Tibial nerve (tissue), 4 donors: ENCODE data around the gene TFDP2. TPM values are rescaled to one million over a fixed set of nuclear protein-coding genes. Genes with fewer than 3 reads are reported as not detected.

Experiments
- DNase-seq, 2 donors: peaks; one replicate each; pipeline ENCODE4 v3.0.0-alpha.2; 2019; ENCODE audit warnings: low spot score in 2 of 2
- H3K27ac ChIP-seq, 4 donors: fragments of 200-600 bp; sonication (generic) in 3 of 4; one replicate each; pipeline ENCODE4 v1.5.1; 2017 to 2019; ENCODE audit warnings: mild to moderate bottlenecking in 1 of 4
- H3K27me3 ChIP-seq, 2 donors: fragments of 200-600 bp; sonication (generic) in 1 of 2; one replicate each; pipeline versions ENCODE4 v1.5.1 to v1.6.0; 2017 to 2019
- H3K36me3 ChIP-seq, 3 donors: fragments of 200-600 bp; sonication (generic); one replicate each; pipeline ENCODE4 v1.5.1; 2018 to 2019
- H3K4me1 ChIP-seq, 4 donors: fragments of 200-600 bp; sonication (generic) in 3 of 4; one replicate each; pipeline ENCODE4 v1.5.1; 2017 to 2019
- H3K4me3 ChIP-seq, 4 donors: fragments of 200-600 bp; sonication (generic) in 3 of 4; one replicate each; pipeline ENCODE4 v1.5.1; 2017 to 2019; ENCODE audit warnings: mild to moderate bottlenecking in 1 of 4, moderate library complexity in 1 of 4
- H3K9me3 ChIP-seq, 4 donors: fragments of 200-600 bp; sonication (generic) in 3 of 4; one replicate each; pipeline ENCODE4 v1.5.1; 2017 to 2019
- CTCF ChIP-seq, 5 experiments: fragments of 200-600 bp in 3 of 5; fragments of 450-650 bp in 2 of 5; sonication (generic) in 3 of 5; IDR thresholded peaks; one replicate each; pipeline ENCODE4 v1.5.1; 2016 to 2019; ENCODE audit warnings: antibody characterized with exemption in 5 of 5, mild to moderate bottlenecking in 3 of 5, moderate library complexity in 2 of 5
- EP300 ChIP-seq, 2 donors: sonication (generic); formaldehyde crosslinking; IDR thresholded peaks; one replicate each; pipeline ENCODE4 v1.6.1; 2017; ENCODE audit warnings: antibody characterized with exemption in 2 of 2, mild to moderate bottlenecking in 1 of 2
- POLR2A ChIP-seq, 2 donors: fragments of 450-650 bp; IDR thresholded peaks; one replicate each; pipeline ENCODE4 v1.6.1; 2017; ENCODE audit warnings: antibody characterized with exemption in 2 of 2, mild to moderate bottlenecking in 2 of 2, moderate library complexity in 2 of 2
- WGBS, 2 donors: methylation state at CpG; one replicate each; pipeline ENCODE4 v1.1.5; 2018; 5-methylcytosine and 5-hydroxymethylcytosine counted together
- total RNA-seq, 4 donors: library from RNA; depleted of rRNA; stranded (reverse); fragments of >200 nt; gene quantifications; one replicate each; pipeline ENCODE4 v1.1.0, GENCODE V29; 2016

TFDP2 gene
- total RNA-seq, 4 donors from 2014 or later, result 30.0 to 95.7 (median 70.6) TPM

GRCh38 chr3:141972399-141972798 lies 176.9 kb downstream of the TFDP2 start:
- 91 to 94% methylated on average over 2 of the region's 2 CpGs for WGBS, 2 donors
- Histone ChIP-seq H3K4me1 (no peaks in the 10 kb centered on the region), H3K9me3 (no peaks in the 10 kb centered on the region), H3K27ac (no peak overlapping the region), H3K27me3 (no peaks in the 10 kb centered on the region), H3K4me3 (no peak overlapping the region), H3K36me3 (peaks cover 0 to 43% (median 0%) of the 10 kb centered on the region in 3 donors)
- no peak for TF ChIP-seq POLR2A (IDR thresholded peaks at IDR 0.05)
- TF ChIP-seq CTCF (IDR thresholded peaks at IDR 0.05), result no peak
- TF ChIP-seq EP300 (IDR thresholded peaks at IDR 0.05), result no peak
- DNase-seq, result no peak

- TF ChIP-seq EP300 (IDR thresholded peaks at IDR 0.05) (no peak), CTCF (IDR thresholded peaks at IDR 0.05) (no peak), POLR2A (IDR thresholded peaks at IDR 0.05) (no peak)
- Histone ChIP-seq H3K27me3 (no peaks in the 10 kb centered on the region), H3K27ac (no peak overlapping the region), H3K4me1 (no peaks in the 10 kb centered on the region), H3K9me3 (no peaks in the 10 kb centered on the region), H3K36me3 (peaks cover 0 to 37% (median 0%) of the 10 kb centered on the region in 3 donors), H3K4me3 (no peak overlapping the region)
- 98 to 100% methylated on average over 1 of the region's 1 CpG for WGBS, 2 donors
- no peak for DNase-seq
These were observed 177.8 kb downstream of the TFDP2 start for GRCh38 chr3:141971571-141971970.

DNA sequence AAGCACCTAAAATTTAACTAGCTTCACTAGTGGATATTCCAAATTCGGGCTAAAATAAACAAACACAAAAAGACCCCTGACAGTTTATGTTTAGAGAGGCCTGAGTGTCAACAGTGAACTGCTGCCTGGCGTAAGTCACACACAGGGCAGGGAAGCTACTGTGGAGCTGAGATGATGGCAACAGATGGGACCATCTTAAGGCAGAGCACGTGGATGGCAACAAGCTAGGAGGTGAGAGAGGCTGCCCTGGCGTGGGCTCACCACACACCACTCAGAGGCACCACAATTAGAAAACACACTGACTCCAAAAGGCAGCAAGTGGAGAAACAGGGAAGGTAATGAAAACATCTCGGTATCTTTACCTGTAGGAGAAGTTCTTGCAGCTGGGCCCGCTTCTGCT lies 179.6 kb downstream of the TFDP2 start:
- no peaks in the 10 kb centered on the region for H3K9me3 ChIP-seq
- no peaks in the 10 kb centered on the region for H3K27me3 ChIP-seq
- 88% methylated on average over 6 of the region's 6 CpGs for WGBS, 2 donors
- no peak for DNase-seq
- TF ChIP-seq EP300 (IDR thresholded peaks at IDR 0.05), result no peak
- TF ChIP-seq POLR2A (IDR thresholded peaks at IDR 0.05), result no peak
- H3K4me3 ChIP-seq, result no peak overlapping the region
- no peak overlapping the region for H3K27ac ChIP-seq
- H3K36me3 ChIP-seq, result peaks cover 0 to 33% (median 0%) of the 10 kb centered on the region in 3 donors
- no peaks in the 10 kb centered on the region for H3K4me1 ChIP-seq

DNA sequence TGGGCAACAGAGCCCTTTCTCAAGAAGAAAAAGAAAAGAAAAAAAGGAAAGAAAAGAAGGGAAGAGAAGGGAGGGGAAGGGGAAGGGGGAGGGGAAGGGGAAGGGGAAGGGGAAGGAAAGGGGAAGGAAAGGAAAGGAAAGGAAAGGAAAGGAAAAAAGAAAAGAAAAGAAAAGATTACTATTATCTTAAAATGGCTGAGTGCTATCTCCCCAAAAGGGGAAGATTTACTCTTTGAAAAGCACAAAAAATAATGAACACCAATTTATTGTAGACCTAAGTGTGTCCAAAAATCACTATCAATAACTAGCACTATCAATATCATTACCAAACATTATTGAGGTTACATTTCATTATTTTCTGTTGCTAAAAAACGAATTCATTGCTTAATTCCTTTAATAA lies 183.9 kb downstream of the TFDP2 start:
- peaks cover 0 to 37% (median 6%) of the 10 kb centered on the region in 3 donors for H3K36me3 ChIP-seq
- no peak overlapping the region for H3K4me3 ChIP-seq
- no peak overlapping the region for H3K27ac ChIP-seq
- TF ChIP-seq CTCF (IDR thresholded peaks at IDR 0.05) (no peak), POLR2A (IDR thresholded peaks at IDR 0.05) (no peak), EP300 (IDR thresholded peaks at IDR 0.05) (no peak)
- H3K27me3 ChIP-seq, result no peaks in the 10 kb centered on the region
- peaks cover 0 to 5% (median 0%) of the 10 kb centered on the region in 4 donors for H3K4me1 ChIP-seq
- 85 to 92% methylated on average over 1 of the region's 1 CpG for WGBS, 2 donors
- no peaks in the 10 kb centered on the region for H3K9me3 ChIP-seq
- no peak for DNase-seq

DNA sequence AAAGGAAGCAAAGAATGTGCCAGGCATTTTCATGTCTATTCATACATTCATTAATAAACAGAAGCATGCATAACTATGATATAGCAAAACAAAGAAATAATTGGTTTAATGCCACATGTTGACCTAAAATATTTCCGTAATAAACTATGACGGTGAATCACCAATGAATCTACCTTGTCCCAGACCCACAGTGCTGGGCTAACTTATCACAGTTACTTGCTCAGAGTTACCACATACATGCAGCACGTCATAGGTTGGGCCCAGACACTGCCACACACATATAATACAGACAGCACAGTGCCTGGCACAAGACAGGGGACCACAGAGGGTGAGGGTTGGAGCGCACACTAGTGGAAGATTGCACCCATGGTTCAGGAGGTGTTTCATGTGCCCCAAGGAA lies 186.0 kb downstream of the TFDP2 start:
- Histone ChIP-seq H3K4me3 (no peak overlapping the region), H3K27me3 (no peaks in the 10 kb centered on the region), H3K36me3 (peaks cover 0 to 39% (median 6%) of the 10 kb centered on the region in 3 donors), H3K4me1 (peaks cover 0 to 14% (median 3%) of the 10 kb centered on the region in 4 donors), H3K9me3 (no peaks in the 10 kb centered on the region), H3K27ac (no peak overlapping the region)
- WGBS, 2 donors, result 91 to 92% methylated on average over 4 of the region's 4 CpGs
- TF ChIP-seq EP300 (IDR thresholded peaks at IDR 0.05) (no peak), CTCF (IDR thresholded peaks at IDR 0.05) (no peak), POLR2A (IDR thresholded peaks at IDR 0.05) (no peak)
- DNase-seq, result no peak

GRCh38 chr3:141960731-141961130 lies 188.6 kb downstream of the TFDP2 start:
- 45 to 52% methylated on average over 3 of the region's 3 CpGs for WGBS, 2 donors
- Histone ChIP-seq H3K27ac (peak overlapping the region in 2 of 4 donors; percentile 67 to 81), H3K9me3 (no peaks in the 10 kb centered on the region), H3K36me3 (peaks cover 0 to 55% (median 6%) of the 10 kb centered on the region in 3 donors), H3K27me3 (no peaks in the 10 kb centered on the region), H3K4me3 (no peak overlapping the region), H3K4me1 (peaks cover 0 to 14% (median 3%) of the 10 kb centered on the region in 4 donors)
- TF ChIP-seq POLR2A (IDR thresholded peaks at IDR 0.05), result no peak
- TF ChIP-seq CTCF (IDR thresholded peaks at IDR 0.05), result no peak
- no peak for TF ChIP-seq EP300 (IDR thresholded peaks at IDR 0.05)
- DNase-seq, result no peak
